Glutamatergic neuron (in vitro differentiated cells): Measurements from ENCODE around the gene LRRC74A. TPM values are rescaled to one million over a fixed set of nuclear protein-coding genes. Genes with fewer than 3 reads are reported as not detected.

Experiments used
- DNase-seq: peaks from one replicate; pipeline ENCODE4 v3.0.0; 2022
- H3K27ac Mint-ChIP-seq: one replicate; pipeline ENCODE4 v1.8.0; 2020; ENCODE audit warnings: mild to moderate bottlenecking, mixed read lengths, inconsistent platforms; ENCODE audit not compliant: unreplicated experiment
- H3K27me3 Mint-ChIP-seq: one replicate; pipeline ENCODE4 v1.8.0; 2020; ENCODE audit warnings: mild to moderate bottlenecking, moderate library complexity, mixed read lengths, inconsistent platforms; ENCODE audit not compliant: unreplicated experiment
- H3K36me3 Mint-ChIP-seq: one replicate; pipeline ENCODE4 v1.8.0; 2020; ENCODE audit warnings: mild to moderate bottlenecking, mixed read lengths, inconsistent platforms; ENCODE audit not compliant: unreplicated experiment
- H3K4me1 Mint-ChIP-seq: one replicate; pipeline ENCODE4 v1.8.0; 2020; ENCODE audit warnings: mild to moderate bottlenecking, low read depth, mixed read lengths, inconsistent platforms; ENCODE audit not compliant: unreplicated experiment
- H3K4me3 Mint-ChIP-seq: one replicate; pipeline ENCODE4 v1.8.0; 2020; ENCODE audit warnings: mild to moderate bottlenecking, mixed read lengths, inconsistent platforms; ENCODE audit not compliant: unreplicated experiment
- H3K9me3 Mint-ChIP-seq: one replicate; pipeline ENCODE4 v1.8.0; 2020; ENCODE audit warnings: mild to moderate bottlenecking, moderate library complexity, mixed read lengths, inconsistent platforms; ENCODE audit not compliant: unreplicated experiment
- total RNA-seq: library from RNA; stranded (reverse); fragmentation: NEBNext Ultra II Directional; extraction: Animal tissue kit (Norgen Biotek cat#: 25700); gene quantifications from one replicate; pipeline ENCODE4 v1.2.1, GENCODE V29; 2021; ENCODE audit not compliant: unreplicated experiment
- TF ChIP-seq, protein P1 (sequence below): fragments of 200-600 bp; sonication (generic); IDR thresholded peaks from one replicate; pipeline ENCODE4 v1.5.0; 2021; ENCODE audit not compliant: partially characterized antibody, unreplicated experiment

The LRRC74A gene
- total RNA-seq, 1 donor from 2014 or later: not detected

GRCh38 chr14:76827696-76828296 lies 1.6 kb downstream of the LRRC74A start:
- H3K9me3 Mint-ChIP-seq: peaks cover 4% of the 10 kb centered on the region
- TF ChIP-seq, protein P1, sequence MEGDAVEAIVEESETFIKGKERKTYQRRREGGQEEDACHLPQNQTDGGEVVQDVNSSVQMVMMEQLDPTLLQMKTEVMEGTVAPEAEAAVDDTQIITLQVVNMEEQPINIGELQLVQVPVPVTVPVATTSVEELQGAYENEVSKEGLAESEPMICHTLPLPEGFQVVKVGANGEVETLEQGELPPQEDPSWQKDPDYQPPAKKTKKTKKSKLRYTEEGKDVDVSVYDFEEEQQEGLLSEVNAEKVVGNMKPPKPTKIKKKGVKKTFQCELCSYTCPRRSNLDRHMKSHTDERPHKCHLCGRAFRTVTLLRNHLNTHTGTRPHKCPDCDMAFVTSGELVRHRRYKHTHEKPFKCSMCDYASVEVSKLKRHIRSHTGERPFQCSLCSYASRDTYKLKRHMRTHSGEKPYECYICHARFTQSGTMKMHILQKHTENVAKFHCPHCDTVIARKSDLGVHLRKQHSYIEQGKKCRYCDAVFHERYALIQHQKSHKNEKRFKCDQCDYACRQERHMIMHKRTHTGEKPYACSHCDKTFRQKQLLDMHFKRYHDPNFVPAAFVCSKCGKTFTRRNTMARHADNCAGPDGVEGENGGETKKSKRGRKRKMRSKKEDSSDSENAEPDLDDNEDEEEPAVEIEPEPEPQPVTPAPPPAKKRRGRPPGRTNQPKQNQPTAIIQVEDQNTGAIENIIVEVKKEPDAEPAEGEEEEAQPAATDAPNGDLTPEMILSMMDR: no peak
- peaks cover 4% of the 10 kb centered on the region for H3K36me3 Mint-ChIP-seq
- H3K4me3 Mint-ChIP-seq: peak overlapping the region; percentile 44
- DNase-seq: no peak
- peaks cover 24% of the 10 kb centered on the region for H3K4me1 Mint-ChIP-seq
- peaks cover 4% of the 10 kb centered on the region for H3K27me3 Mint-ChIP-seq
- peak overlapping the region; percentile 44 for H3K27ac Mint-ChIP-seq

GRCh38 chr14:76828339-76829012 lies 2.3 kb downstream of the LRRC74A start:
- Mint-ChIP-seq H3K36me3 (peaks cover 3% of the 10 kb centered on the region), H3K4me1 (peaks cover 24% of the 10 kb centered on the region), H3K27ac (no peak overlapping the region), H3K4me3 (no peak overlapping the region), H3K9me3 (peaks cover 4% of the 10 kb centered on the region), H3K27me3 (peaks cover 4% of the 10 kb centered on the region)
- TF ChIP-seq, protein P1: no peak
- DNase-seq: no peak

DNA sequence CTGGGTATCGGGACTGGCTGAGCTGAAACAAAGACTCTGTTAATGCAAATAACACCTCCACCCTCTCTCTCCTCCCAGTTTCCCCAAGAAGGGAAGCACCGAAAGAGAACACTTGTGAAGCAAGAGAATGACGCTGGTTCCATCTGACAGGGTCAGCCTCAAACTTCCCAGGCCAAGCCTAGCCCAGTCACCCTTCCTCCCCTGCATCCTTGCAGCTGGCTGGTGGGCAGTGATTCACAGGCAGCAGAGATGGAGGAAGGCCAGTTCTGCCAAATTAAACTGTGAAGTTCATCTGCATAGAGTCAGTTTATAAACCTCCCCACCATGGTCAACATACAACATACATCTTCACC lies 2.8 kb downstream of the LRRC74A start:
- no peak overlapping the region for H3K27ac Mint-ChIP-seq
- TF ChIP-seq, protein P1: no peak
- H3K27me3 Mint-ChIP-seq: peaks cover 4% of the 10 kb centered on the region
- peak overlapping the region; percentile 75 for H3K4me3 Mint-ChIP-seq
- peaks cover 24% of the 10 kb centered on the region for H3K4me1 Mint-ChIP-seq
- H3K9me3 Mint-ChIP-seq: peaks cover 4% of the 10 kb centered on the region
- peaks cover 3% of the 10 kb centered on the region for H3K36me3 Mint-ChIP-seq
- no peak for DNase-seq

GRCh38 chr14:76829650-76830421 lies 3.6 kb downstream of the LRRC74A start:
- H3K27ac Mint-ChIP-seq: peak overlapping the region; percentile 38
- no peak overlapping the region for H3K4me3 Mint-ChIP-seq
- DNase-seq: peak; percentile 43

More at GRCh38 chr14:76829650-76830421, 3.6 kb downstream of the LRRC74A start:
- Mint-ChIP-seq H3K27me3 (peaks cover 4% of the 10 kb centered on the region), H3K9me3 (peaks cover 4% of the 10 kb centered on the region), H3K4me1 (peaks cover 27% of the 10 kb centered on the region), H3K36me3 (peaks cover 3% of the 10 kb centered on the region)
- TF ChIP-seq, protein P1: no peak
